Measurements from ENCODE around the gene PSPH. TPM values are rescaled to one million over a fixed set of nuclear protein-coding genes. Genes with fewer than 3 reads are reported as not detected.
A peak's percentile ranks its signal among the peaks of the same experiment; 100 is the strongest.
"Not testable (repeated sequence)": the region's sequence is repeated elsewhere in the genome, so short reads cannot be mapped to it uniquely, and the experiment has no call there.

PSPH gene
- total and polyA plus RNA-seq, 9 donors, result 7.5 to 36.9 (median 13.7) TPM

DNA sequence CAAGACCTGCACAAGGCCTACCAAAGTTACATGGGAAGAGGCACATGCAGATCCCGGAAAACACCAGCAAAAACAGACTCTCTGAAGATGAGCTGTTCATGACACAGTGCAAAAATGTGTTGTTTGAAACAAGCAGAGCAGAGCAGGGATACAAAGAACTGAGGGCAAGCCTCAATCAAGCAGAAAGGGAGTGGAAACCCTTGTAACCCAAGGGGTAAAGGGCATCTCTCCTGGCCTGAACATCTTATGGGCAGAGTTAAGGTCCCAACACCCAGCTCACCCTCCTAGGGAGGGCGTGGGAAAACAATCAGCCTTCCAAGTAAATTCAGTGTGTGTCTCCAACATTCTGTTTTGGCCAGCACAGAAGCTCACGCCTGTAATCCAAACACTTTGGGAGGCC, 10.5 kb downstream of the PSPH start:
- TF ChIP-seq POLR2A (IDR thresholded peaks at IDR 0.05) (no peak), EP300 (IDR thresholded peaks at IDR 0.05) (no peak)
- TF ChIP-seq, protein P1, sequence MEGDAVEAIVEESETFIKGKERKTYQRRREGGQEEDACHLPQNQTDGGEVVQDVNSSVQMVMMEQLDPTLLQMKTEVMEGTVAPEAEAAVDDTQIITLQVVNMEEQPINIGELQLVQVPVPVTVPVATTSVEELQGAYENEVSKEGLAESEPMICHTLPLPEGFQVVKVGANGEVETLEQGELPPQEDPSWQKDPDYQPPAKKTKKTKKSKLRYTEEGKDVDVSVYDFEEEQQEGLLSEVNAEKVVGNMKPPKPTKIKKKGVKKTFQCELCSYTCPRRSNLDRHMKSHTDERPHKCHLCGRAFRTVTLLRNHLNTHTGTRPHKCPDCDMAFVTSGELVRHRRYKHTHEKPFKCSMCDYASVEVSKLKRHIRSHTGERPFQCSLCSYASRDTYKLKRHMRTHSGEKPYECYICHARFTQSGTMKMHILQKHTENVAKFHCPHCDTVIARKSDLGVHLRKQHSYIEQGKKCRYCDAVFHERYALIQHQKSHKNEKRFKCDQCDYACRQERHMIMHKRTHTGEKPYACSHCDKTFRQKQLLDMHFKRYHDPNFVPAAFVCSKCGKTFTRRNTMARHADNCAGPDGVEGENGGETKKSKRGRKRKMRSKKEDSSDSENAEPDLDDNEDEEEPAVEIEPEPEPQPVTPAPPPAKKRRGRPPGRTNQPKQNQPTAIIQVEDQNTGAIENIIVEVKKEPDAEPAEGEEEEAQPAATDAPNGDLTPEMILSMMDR (IDR thresholded peaks at IDR 0.05), result no peak
- H3K9me3 ChIP-seq, result no peaks in the 10 kb centered on the region
- no peak overlapping the region for H3K27ac ChIP-seq
- DNase-seq, result peak in 1 of 5 donors; percentile 11
- intact Hi-C loops (cut with DNase I), result no loop called here
- H3K36me3 ChIP-seq, result no peaks in the 10 kb centered on the region
- no peaks in the 10 kb centered on the region for H3K27me3 ChIP-seq
- H3K4me3 ChIP-seq, result no peak overlapping the region
- WGBS, 3 donors, result 38 to 58% (median 39%) methylated on average over 3 of the region's 3 CpGs
- H3K4me1 ChIP-seq (ENCODE audit: insufficient read depth), result no peaks in the 10 kb centered on the region

DNA sequence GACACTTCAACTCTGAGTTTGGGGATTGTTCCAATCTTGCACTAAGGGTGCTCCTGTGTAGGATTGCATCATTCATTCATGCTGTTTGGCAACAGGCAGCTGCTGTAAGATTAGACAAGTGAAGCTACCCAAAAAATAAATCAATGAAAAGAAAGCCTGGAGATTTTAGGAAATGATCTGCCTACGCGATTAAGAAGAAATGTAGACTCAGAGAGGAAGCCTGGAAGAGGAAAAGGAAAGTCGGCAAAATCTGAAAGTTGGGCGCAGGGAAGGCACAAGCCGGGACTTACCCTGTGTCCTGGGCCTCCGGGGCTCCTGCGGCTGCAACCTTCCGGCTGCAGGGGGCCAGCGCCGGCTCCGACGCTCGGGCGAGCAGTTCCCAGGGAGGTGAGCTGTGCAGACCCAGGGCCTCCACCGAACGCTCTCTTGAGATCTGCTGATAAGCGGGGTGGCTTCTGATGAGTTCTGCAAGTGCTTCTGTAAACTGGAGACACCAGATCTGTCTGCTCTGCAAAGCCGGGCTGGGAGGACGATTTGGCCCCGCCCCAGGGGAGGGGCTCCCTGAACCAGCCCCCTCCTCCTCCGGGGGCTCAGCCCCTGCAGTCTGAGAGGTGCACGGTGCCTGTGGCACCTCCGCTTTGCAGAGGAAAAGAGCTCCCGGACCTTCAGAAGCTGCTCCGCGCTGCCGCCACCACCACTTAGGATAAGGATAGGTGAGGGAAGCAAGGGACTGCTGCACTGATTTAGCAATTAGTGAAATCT, 17.4 kb downstream of the PSPH start:
- Histone ChIP-seq H3K4me1 (ENCODE audit: insufficient read depth) (no peaks in the 10 kb centered on the region), H3K4me3 (peak overlapping the region; percentile 61), H3K36me3 (no peaks in the 10 kb centered on the region), H3K9me3 (no peaks in the 10 kb centered on the region), H3K27ac (no peak overlapping the region), H3K27me3 (no peaks in the 10 kb centered on the region)
- intact Hi-C loops (cut with DNase I), result no loop called here
- DNase-seq, result peak; percentile 27 to 62 (median 37)
- WGBS, 3 donors, result 1% methylated on average over 24 to 27 of the region's 27 CpGs
- TF ChIP-seq POLR2A (IDR thresholded peaks at IDR 0.05) (no peak), EP300 (IDR thresholded peaks at IDR 0.05) (no peak)
- TF ChIP-seq, protein P1 (IDR thresholded peaks at IDR 0.05), result no peak

DNA sequence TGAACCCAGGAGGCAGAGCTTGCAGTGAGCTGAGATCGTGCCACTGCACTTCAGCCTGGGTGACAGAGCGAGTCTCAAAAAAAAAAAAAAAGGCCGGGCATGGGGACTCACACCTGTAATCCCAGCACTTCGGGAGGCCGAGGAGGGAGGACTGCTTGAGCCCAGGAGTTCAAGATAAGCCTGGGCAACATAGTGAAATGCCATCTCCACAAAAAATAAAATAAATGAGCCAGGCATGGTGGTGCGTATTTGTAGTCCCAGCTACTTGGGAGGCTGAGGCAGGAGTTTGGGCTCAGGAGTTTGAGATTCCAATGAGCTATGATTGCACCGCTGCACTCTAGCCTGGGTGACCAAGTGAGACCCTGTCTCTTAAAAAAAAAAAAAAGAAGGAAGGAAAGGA, 18.7 kb downstream of the PSPH start:
- H3K36me3 ChIP-seq; DNase-seq; H3K27me3 ChIP-seq; intact Hi-C loops (cut with DNase I); H3K9me3 ChIP-seq; H3K27ac ChIP-seq; H3K4me1 ChIP-seq (ENCODE audit: insufficient read depth); H3K4me3 ChIP-seq: not testable (repeated sequence)
- 94 to 95% (median 95%) methylated on average over 7 of the region's 7 CpGs for WGBS, 3 donors

DNA sequence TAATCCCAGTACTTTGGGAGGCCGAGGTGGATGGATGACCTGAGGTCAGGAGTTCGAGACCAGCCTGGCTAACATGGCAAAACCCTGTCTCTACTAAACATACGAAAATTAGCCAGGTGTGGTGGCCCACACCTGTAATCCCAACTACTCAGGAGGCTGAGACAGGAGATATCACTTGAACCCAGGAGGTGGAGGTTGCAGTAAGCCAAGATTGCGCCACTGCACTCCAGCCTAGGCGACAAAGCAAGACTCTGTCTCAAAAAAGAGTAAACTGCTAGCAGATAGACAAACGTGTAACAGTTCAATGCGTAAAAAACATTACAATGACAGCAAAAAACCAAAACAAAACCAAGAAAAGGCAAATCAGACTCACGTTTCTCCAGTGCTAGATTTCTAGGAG, 19.7 kb downstream of the PSPH start:
- H3K27me3 ChIP-seq; DNase-seq; intact Hi-C loops (cut with DNase I); H3K4me1 ChIP-seq (ENCODE audit: insufficient read depth); H3K36me3 ChIP-seq; H3K27ac ChIP-seq; H3K4me3 ChIP-seq; H3K9me3 ChIP-seq: not testable (repeated sequence)
- 80 to 88% (median 81%) methylated on average over 8 of the region's 8 CpGs for WGBS, 3 donors

DNA sequence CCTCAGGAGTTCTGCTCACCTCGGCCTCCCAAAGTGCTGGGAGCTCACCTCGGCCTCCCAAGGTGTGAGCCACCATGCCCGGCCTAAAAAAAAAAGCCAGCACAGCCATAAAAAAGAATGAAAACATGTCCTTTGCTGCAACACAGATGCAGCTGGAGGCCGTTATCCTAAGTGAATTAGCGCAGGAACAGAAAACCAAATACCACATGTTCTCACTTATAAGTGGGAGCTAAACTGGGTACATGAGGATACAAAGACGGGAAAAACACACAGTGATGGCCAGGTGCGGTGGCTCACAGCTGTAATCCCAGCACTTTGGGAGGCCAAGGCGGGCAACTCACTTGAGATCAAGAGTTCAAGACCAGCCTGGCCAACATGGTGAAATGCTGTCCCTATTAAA, 20.9 kb downstream of the PSPH start:
- WGBS, 3 donors, result 92 to 97% (median 96%) methylated on average over 8 of the region's 8 CpGs
- intact Hi-C loops (cut with DNase I), result no loop called here
- H3K4me3 ChIP-seq, result no peak overlapping the region
- no peaks in the 10 kb centered on the region for H3K27me3 ChIP-seq
- no peak for DNase-seq
- no peak for TF ChIP-seq POLR2A (IDR thresholded peaks at IDR 0.05)
- TF ChIP-seq, protein P1 (IDR thresholded peaks at IDR 0.05), result no peak
- TF ChIP-seq EP300 (IDR thresholded peaks at IDR 0.05), result no peak
- no peak overlapping the region for H3K27ac ChIP-seq
- H3K4me1 ChIP-seq (ENCODE audit: insufficient read depth), result no peaks in the 10 kb centered on the region
- H3K36me3 ChIP-seq, result no peaks in the 10 kb centered on the region
- no peaks in the 10 kb centered on the region for H3K9me3 ChIP-seq

Data from ovary (tissue), 9 donors.